ENCODE measurements around the gene UMAD1.

- no peak for TF ChIP-seq CTCF (IDR thresholded peaks at IDR 0.05)
- TF ChIP-seq POLR2AphosphoS5 (IDR thresholded peaks at IDR 0.05) = no peak
- TF ChIP-seq POLR2A (IDR thresholded peaks at IDR 0.05) = no peak
- TF ChIP-seq EP300 (IDR thresholded peaks at IDR 0.05) = no peak
Observed at GRCh38 chr7:7795630-7796121, 155.1 kb downstream of the UMAD1 start.

All from sigmoid colon (tissue), 4 donors.